Measurements from ENCODE around the gene PFN1.
A peak's percentile ranks its signal among the peaks of the same experiment; 100 is the strongest.

The PFN1 gene

DNA sequence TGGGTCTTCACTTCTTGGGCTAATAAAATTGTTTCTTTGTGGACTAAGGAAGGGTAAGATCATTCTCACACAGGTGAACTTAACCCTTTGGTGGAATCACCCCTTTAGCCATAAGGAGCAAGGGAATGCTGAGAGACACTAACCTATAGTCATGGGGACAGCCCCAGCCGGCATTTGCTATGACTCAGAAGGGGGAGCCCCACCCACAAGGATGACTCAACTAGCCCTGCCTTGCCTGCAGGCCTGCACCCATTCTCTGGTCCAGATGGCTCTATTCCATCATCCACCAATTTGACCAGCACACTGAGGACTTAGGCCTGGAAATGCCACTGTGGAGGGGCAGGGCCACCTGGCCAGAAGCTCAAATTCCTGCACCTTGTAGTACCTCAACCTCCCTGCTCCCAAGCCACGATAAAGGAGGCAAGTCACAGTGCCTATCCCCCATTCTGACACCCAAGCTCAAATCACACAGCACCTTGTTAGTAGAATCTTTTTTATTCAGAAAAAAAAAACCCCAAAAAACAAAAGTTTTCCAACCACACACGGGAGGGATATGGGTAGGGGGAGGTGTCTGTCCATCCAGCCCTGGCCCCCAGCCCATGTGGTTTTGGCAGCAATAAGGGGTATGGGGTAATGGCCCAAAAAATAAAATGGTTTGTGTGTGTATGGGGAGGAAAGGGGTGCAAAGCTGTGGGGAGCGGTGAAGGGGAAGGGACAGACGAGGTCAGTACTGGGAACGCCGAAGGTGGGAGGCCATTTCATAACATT is 3.0 kb downstream of the PFN1 start:
- Histone ChIP-seq H3F3A (ENCODE audit: insufficient read depth, low read length) (peaks cover 18% of the 10 kb centered on the region), H3K36me3 (ENCODE audit: insufficient read depth, low read length) (peaks cover 72% of the 10 kb centered on the region), H3K4me3 (ENCODE audit: low read depth, low read length, poor library complexity, severe bottlenecking) (peak overlapping the region; percentile 84), H3K4me2 (ENCODE audit: low read length) (peak overlapping the region; percentile 49), H3K27me3 (ENCODE audit: insufficient read depth, low read length) (no peaks in the 10 kb centered on the region), H4K20me1 (ENCODE audit: insufficient read depth, low read length) (no peaks in the 10 kb centered on the region), H3K27ac (ENCODE audit: low read depth, low read length, poor library complexity, severe bottlenecking) (peak overlapping the region; percentile 83), H2AFZ (ENCODE audit: low read length) (no peak overlapping the region), H3K79me2 (ENCODE audit: insufficient read depth, low read length) (peaks cover 17% of the 10 kb centered on the region), H3K9me2 (ENCODE audit: low read depth, low read length) (no peaks in the 10 kb centered on the region), H3K4me1 (ENCODE audit: insufficient read depth, low read length, severe bottlenecking) (peaks cover 68% of the 10 kb centered on the region), H3K9ac (ENCODE audit: low read length) (peak overlapping the region; percentile 41; the same call in 1 of the 2 replicates), H3K9me3 (ENCODE audit: low read length) (no peaks in the 10 kb centered on the region)
- no peak for TF ChIP-seq EZH2 (IDR thresholded peaks at IDR 0.05; ENCODE audit: borderline replicate concordance, low read length)
- TF ChIP-seq, protein P1, sequence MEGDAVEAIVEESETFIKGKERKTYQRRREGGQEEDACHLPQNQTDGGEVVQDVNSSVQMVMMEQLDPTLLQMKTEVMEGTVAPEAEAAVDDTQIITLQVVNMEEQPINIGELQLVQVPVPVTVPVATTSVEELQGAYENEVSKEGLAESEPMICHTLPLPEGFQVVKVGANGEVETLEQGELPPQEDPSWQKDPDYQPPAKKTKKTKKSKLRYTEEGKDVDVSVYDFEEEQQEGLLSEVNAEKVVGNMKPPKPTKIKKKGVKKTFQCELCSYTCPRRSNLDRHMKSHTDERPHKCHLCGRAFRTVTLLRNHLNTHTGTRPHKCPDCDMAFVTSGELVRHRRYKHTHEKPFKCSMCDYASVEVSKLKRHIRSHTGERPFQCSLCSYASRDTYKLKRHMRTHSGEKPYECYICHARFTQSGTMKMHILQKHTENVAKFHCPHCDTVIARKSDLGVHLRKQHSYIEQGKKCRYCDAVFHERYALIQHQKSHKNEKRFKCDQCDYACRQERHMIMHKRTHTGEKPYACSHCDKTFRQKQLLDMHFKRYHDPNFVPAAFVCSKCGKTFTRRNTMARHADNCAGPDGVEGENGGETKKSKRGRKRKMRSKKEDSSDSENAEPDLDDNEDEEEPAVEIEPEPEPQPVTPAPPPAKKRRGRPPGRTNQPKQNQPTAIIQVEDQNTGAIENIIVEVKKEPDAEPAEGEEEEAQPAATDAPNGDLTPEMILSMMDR (IDR thresholded peaks at IDR 0.05; ENCODE audit: low read length) = no peak

DNA sequence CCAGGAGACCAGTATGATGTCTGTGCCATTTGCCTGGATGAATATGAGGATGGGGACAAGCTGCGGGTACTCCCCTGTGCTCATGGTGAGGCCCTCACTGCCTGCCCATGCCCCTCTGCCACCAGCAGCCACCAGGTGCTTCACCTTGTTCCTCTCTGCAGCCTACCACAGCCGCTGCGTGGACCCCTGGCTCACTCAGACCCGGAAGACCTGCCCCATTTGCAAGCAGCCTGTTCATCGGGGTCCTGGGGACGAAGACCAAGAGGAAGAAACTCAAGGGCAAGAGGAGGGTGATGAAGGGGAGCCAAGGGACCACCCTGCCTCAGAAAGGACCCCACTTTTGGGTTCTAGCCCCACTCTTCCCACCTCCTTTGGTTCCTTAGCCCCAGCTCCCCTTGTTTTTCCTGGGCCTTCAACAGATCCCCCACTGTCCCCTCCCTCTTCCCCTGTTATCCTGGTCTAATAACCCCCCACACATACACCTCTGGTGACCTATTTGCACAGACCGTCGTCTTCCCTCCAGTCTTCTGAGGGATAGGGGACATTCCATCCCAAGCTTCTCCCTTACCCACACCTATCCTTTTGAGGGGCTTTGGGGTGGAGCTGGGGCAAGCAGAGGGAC is 3.7 kb downstream of the PFN1 start:
- Histone ChIP-seq H3K4me1 (ENCODE audit: insufficient read depth, low read length, severe bottlenecking) (peaks cover 62% of the 10 kb centered on the region), H3K4me2 (ENCODE audit: low read length) (peak overlapping the region; percentile 49), H4K20me1 (ENCODE audit: insufficient read depth, low read length) (no peaks in the 10 kb centered on the region), H3K9me3 (ENCODE audit: low read length) (no peaks in the 10 kb centered on the region), H3K9ac (ENCODE audit: low read length) (peak overlapping the region; percentile 41; the same call in 1 of the 2 replicates), H3K4me3 (ENCODE audit: low read depth, low read length, poor library complexity, severe bottlenecking) (peak overlapping the region; percentile 84), H2AFZ (ENCODE audit: low read length) (no peak overlapping the region), H3K27me3 (ENCODE audit: insufficient read depth, low read length) (no peaks in the 10 kb centered on the region), H3K79me2 (ENCODE audit: insufficient read depth, low read length) (peaks cover 17% of the 10 kb centered on the region), H3K9me2 (ENCODE audit: low read depth, low read length) (no peaks in the 10 kb centered on the region), H3F3A (ENCODE audit: insufficient read depth, low read length) (peaks cover 18% of the 10 kb centered on the region), H3K36me3 (ENCODE audit: insufficient read depth, low read length) (peaks cover 72% of the 10 kb centered on the region), H3K27ac (ENCODE audit: low read depth, low read length, poor library complexity, severe bottlenecking) (peak overlapping the region; percentile 83)
- TF ChIP-seq EZH2 (IDR thresholded peaks at IDR 0.05; ENCODE audit: borderline replicate concordance, low read length) = no peak
- TF ChIP-seq, protein P1 (IDR thresholded peaks at IDR 0.05; ENCODE audit: low read length) = no peak

DNA sequence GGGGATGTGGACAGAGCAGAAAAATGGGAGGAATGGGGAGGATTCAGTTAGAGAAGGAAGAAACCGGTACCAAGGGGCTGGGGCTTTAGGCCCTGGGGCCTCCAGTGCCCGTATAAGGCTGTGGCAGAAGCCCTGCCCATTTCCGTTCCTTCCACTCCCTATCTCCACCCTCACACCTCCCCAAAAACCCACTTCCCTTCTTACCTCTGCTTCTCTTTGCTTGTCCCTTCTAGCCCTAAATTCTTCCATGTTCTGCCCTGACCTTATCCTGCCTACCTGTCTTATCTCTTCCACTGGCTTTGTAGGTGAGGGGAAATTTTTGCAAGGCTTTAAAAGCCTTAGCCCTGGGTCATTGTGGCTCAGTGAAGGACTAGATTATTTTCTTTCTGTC is 4.2 kb downstream of the PFN1 start:
- Histone ChIP-seq H3K36me3 (ENCODE audit: insufficient read depth, low read length) (peaks cover 72% of the 10 kb centered on the region), H3K4me3 (ENCODE audit: low read depth, low read length, poor library complexity, severe bottlenecking) (peak overlapping the region; percentile 84), H3K79me2 (ENCODE audit: insufficient read depth, low read length) (peaks cover 20% of the 10 kb centered on the region), H4K20me1 (ENCODE audit: insufficient read depth, low read length) (no peaks in the 10 kb centered on the region), H3K9ac (ENCODE audit: low read length) (peak overlapping the region; percentile 41; the same call in 1 of the 2 replicates), H3K9me3 (ENCODE audit: low read length) (no peaks in the 10 kb centered on the region), H3K4me2 (ENCODE audit: low read length) (peak overlapping the region; percentile 49), H3K27me3 (ENCODE audit: insufficient read depth, low read length) (no peaks in the 10 kb centered on the region), H3K9me2 (ENCODE audit: low read depth, low read length) (no peaks in the 10 kb centered on the region), H3F3A (ENCODE audit: insufficient read depth, low read length) (peaks cover 18% of the 10 kb centered on the region), H3K27ac (ENCODE audit: low read depth, low read length, poor library complexity, severe bottlenecking) (peak overlapping the region; percentile 83), H2AFZ (ENCODE audit: low read length) (no peak overlapping the region), H3K4me1 (ENCODE audit: insufficient read depth, low read length, severe bottlenecking) (peaks cover 61% of the 10 kb centered on the region)
- TF ChIP-seq EZH2 (IDR thresholded peaks at IDR 0.05; ENCODE audit: borderline replicate concordance, low read length) = no peak
- TF ChIP-seq, protein P1 (IDR thresholded peaks at IDR 0.05; ENCODE audit: low read length) = no peak

Data from OCI-LY1 (cell line).